Fibroblast of lung (primary cell): Measurements from ENCODE around the gene UROC1.

Experiments
- CTCF ChIP-seq, 2 donors: IDR thresholded peaks in 1 of 2; conservative IDR thresholded peaks in 1 of 2; 1 replicate in 1 of 2; 2 replicates in 1 of 2; pipeline ENCODE4 v1.5.1; 2011 to 2012; ENCODE audit warnings: low read length in 2 of 2, control low read depth in 1 of 2, inconsistent platforms in 1 of 2, low read depth in 1 of 2, mild to moderate bottlenecking in 1 of 2
- EZH2 ChIP-seq: IDR thresholded peaks from 2 replicates; pipeline ENCODE4 v1.5.1; 2012; ENCODE audit warnings: low read length, control low read depth, mild to moderate bottlenecking; ENCODE audit errors: missing control alignments

GRCh38 chr3:126442094-126442855 lies 75.3 kb downstream of the UROC1 start:
- TF ChIP-seq CTCF (conservative IDR thresholded peaks at IDR 0.05 in 1 of 2, IDR thresholded peaks at IDR 0.05 in 1 of 2; ENCODE audit: low read depth in 1 of 2, low read length in 2 of 2) (no peak), EZH2 (no peak)
